HCT116 (cell line): ENCODE results near the gene KTN1. TPM values are rescaled to one million over a fixed set of nuclear protein-coding genes. Genes with fewer than 3 reads are reported as not detected.

Source experiments
- ATAC-seq: fragments of 200-7000 bp; cut with Tn5 transposase; 2 replicates; pipeline ENCODE4 v1.9.1; 2020; ENCODE audit warnings: mild to moderate bottlenecking, moderate library complexity
- BruUV-seq: library from RNA; stranded (reverse); fragments of 400-500 nt; replicated peaks from 2 replicates; lab custom pipeline; 2021; lab: Mats Ljungman, UMichigan
- CTCF ChIA-PET: fragments of 300-600 bp; sonication (Branson Sonifier 250); formaldehyde crosslinking; loops from one replicate; lab custom pipeline; 2021; ENCODE audit warnings: antibody characterized with exemption; lab: Charles Lee
- POLR2A ChIA-PET: fragments of 300-600, 350-600 bp; sonication (Branson Sonifier 250); formaldehyde crosslinking; loops from one replicate; lab custom pipeline; 2021; ENCODE audit warnings: antibody characterized with exemption; lab: Charles Lee
- RAD21 ChIA-PET, 2 experiments: fragments of 300-600 bp; sonication (Branson Sonifier 250); formaldehyde crosslinking; loops; one replicate each; lab custom pipeline; 2023; ENCODE audit warnings: low total read pairs in 2 of 2; ENCODE audit not compliant: uncharacterized antibody in 2 of 2, unreplicated experiment in 2 of 2, low non-redundant PET in 1 of 2; lab: Charles Lee
- DNase-seq: peaks from one replicate; pipeline ENCODE4 v3.0.0-alpha.2; 2010; ENCODE audit warnings: low read depth, low spot score
- H2AFZ ChIP-seq: fragments of 200-600 bp; shearing (Covaris generic), sonication (generic); 2 replicates; pipeline ENCODE4 v1.6.1; 2017; ENCODE audit warnings: low read depth, mixed run types, mixed read lengths, antibody characterized with exemption, low read length; ENCODE audit not compliant: poor library complexity, severe bottlenecking
- H3K27ac ChIP-seq: 2 replicates; pipeline ENCODE4 v1.5.1; 2012; ENCODE audit warnings: low read depth, low read length
- H3K27me3 ChIP-seq: fragments of 200-600 bp; sonication (generic); 2 replicates; pipeline ENCODE4 v1.6.1; 2016; ENCODE audit warnings: mixed run types, low read length, mixed read lengths; ENCODE audit not compliant: insufficient read depth
- H3K36me3 ChIP-seq, 2 experiments: fragments of 200-500 bp in 1 of 2; fragments of 200-600 bp in 1 of 2; sonication (Bioruptor generic) in 1 of 2; sonication (generic) in 1 of 2; 2 replicates each; pipeline versions ENCODE4 v1.5.1 to v1.6.1; 2014 to 2016; ENCODE audit warnings: low read length in 2 of 2, inconsistent platforms in 1 of 2, mixed read lengths in 1 of 2, mixed run types in 1 of 2; ENCODE audit not compliant: insufficient read depth in 2 of 2, control insufficient read depth in 1 of 2
- H3K4me1 ChIP-seq, 2 experiments: fragments of 200-600 bp in 1 of 2; sonication (generic) in 1 of 2; 2 replicates each; pipeline versions ENCODE4 v1.5.1 to v1.6.1; 2012 to 2017; ENCODE audit warnings: low read length in 2 of 2, inconsistent platforms in 1 of 2, mild to moderate bottlenecking in 1 of 2, mixed read lengths in 1 of 2, mixed run types in 1 of 2, moderate library complexity in 1 of 2; ENCODE audit not compliant: insufficient read depth in 2 of 2, control insufficient read depth in 1 of 2
- H3K4me2 ChIP-seq: fragments of 200-600 bp; sonication (generic); 2 replicates; pipeline ENCODE4 v1.6.1; 2017; ENCODE audit warnings: mixed run types, low read length, mixed read lengths
- H3K4me3 ChIP-seq, 2 experiments: fragments of 200-600 bp in 1 of 2; sonication (generic) in 1 of 2; replicated peaks in 1 of 2; 2 replicates each; pipeline ENCODE4 v1.5.1; 2011 to 2016; ENCODE audit warnings: low read length in 2 of 2, control low read depth in 1 of 2, low read depth in 1 of 2, mild to moderate bottlenecking in 1 of 2, mixed read lengths in 1 of 2, mixed run types in 1 of 2
- H3K79me2 ChIP-seq: fragments of 200-600 bp; sonication (generic); 2 replicates; pipeline ENCODE4 v1.6.1; 2017; ENCODE audit warnings: mild to moderate bottlenecking, mixed run types, low read length, moderate library complexity, mixed read lengths; ENCODE audit not compliant: insufficient read depth
- H3K9ac ChIP-seq: fragments of 200-600 bp; sonication (generic); 2 replicates; pipeline ENCODE4 v1.6.1; 2016; ENCODE audit warnings: low read length, mixed read lengths
- H3K9me2 ChIP-seq: fragments of 200-600 bp; sonication (generic), shearing (Covaris generic); 2 replicates; pipeline ENCODE4 v1.6.1; 2017; ENCODE audit warnings: mixed run types, mild to moderate bottlenecking, moderate library complexity; ENCODE audit not compliant: insufficient read depth
- H3K9me3 ChIP-seq, 2 experiments: fragments of 200-500 bp in 1 of 2; fragments of 200-600 bp in 1 of 2; sonication (Bioruptor generic) in 1 of 2; sonication (generic) in 1 of 2; 2 replicates each; pipeline ENCODE4 v1.6.1; 2014 to 2017; ENCODE audit warnings: low read length in 2 of 2, mixed read lengths in 2 of 2, inconsistent platforms in 1 of 2, low read depth in 1 of 2, mild to moderate bottlenecking in 1 of 2, mixed run types in 1 of 2, moderate library complexity in 1 of 2; ENCODE audit not compliant: control insufficient read depth in 1 of 2, insufficient read depth in 1 of 2
- H4K20me1 ChIP-seq: fragments of 200-600 bp; sonication (generic), shearing (Covaris generic); 2 replicates; pipeline ENCODE4 v1.6.1; 2017; ENCODE audit warnings: mixed run types, mild to moderate bottlenecking, moderate library complexity; ENCODE audit not compliant: insufficient read depth
- CEBPB ChIP-seq: IDR thresholded peaks from 2 replicates; pipeline ENCODE4 v1.6.1; 2012; ENCODE audit warnings: low read depth
- EGR1 ChIP-seq: IDR thresholded peaks from 2 replicates; pipeline ENCODE4 v1.6.1; 2012; ENCODE audit warnings: low read depth
- ELF1 ChIP-seq: IDR thresholded peaks from 2 replicates; pipeline ENCODE4 v1.6.1; 2012; ENCODE audit warnings: low read depth, borderline replicate concordance
- EZH2 ChIP-seq: fragments of 200-600 bp; sonication (generic); IDR thresholded peaks from 2 replicates; pipeline ENCODE4 v1.6.1; 2017; ENCODE audit warnings: antibody characterized with exemption, mixed run types
- EZH2phosphoT487 ChIP-seq: fragments of 200-600 bp; IDR thresholded peaks from 2 replicates; pipeline ENCODE4 v1.6.1; 2018; ENCODE audit warnings: antibody characterized with exemption, borderline replicate concordance
- FOSL1 ChIP-seq: IDR thresholded peaks from 2 replicates; pipeline ENCODE4 v1.6.1; 2012; ENCODE audit warnings: low read depth
- POLR2AphosphoS5 ChIP-seq: IDR thresholded peaks from 2 replicates; pipeline ENCODE4 v1.6.1; 2011; ENCODE audit warnings: mild to moderate bottlenecking, low read depth, low read length, moderate library complexity
- REST ChIP-seq: IDR thresholded peaks from 2 replicates; pipeline ENCODE4 v1.6.1; 2012; ENCODE audit warnings: low read depth
- SIN3A ChIP-seq: IDR thresholded peaks from 2 replicates; pipeline ENCODE4 v1.6.1; 2012; ENCODE audit warnings: low read depth
- SP1 ChIP-seq: IDR thresholded peaks from 2 replicates; pipeline ENCODE4 v1.6.1; 2012; ENCODE audit warnings: low read depth
- YY1 ChIP-seq: IDR thresholded peaks from 2 replicates; pipeline ENCODE4 v1.6.1; 2011; ENCODE audit warnings: low read length, low read depth, moderate library complexity, mild to moderate bottlenecking; ENCODE audit not compliant: insufficient replicate concordance; ENCODE audit errors: extremely low read depth
- ZFX ChIP-seq: fragments of 450-650 bp; IDR thresholded peaks from 2 replicates; pipeline ENCODE4 v1.6.1; 2017
- ZNF274 ChIP-seq: fragments of 200-500 bp; sonication (Bioruptor generic); IDR thresholded peaks from 2 replicates; pipeline ENCODE4 v1.6.1; 2014; ENCODE audit warnings: mild to moderate bottlenecking, low read depth, low read length, inconsistent platforms
- intact Hi-C: fragments of 100-400 bp; cut with micrococcal nuclease; formaldehyde crosslinking; loops from 2 replicates; pipeline ENCODE4 v1.10.0; 2022
- total RNA-seq: library from RNA; stranded (reverse); gene quantifications from one replicate; pipeline ENCODE4 v1.2.1, GENCODE V29; 2021; ENCODE audit not compliant: unreplicated experiment
- TF ChIP-seq, protein P1 (sequence below): IDR thresholded peaks from 2 replicates; pipeline ENCODE4 v1.6.1; 2011; ENCODE audit warnings: mild to moderate bottlenecking, low read length, moderate library complexity; ENCODE audit not compliant: insufficient replicate concordance; ENCODE audit errors: extremely low read depth

Gene KTN1
- total RNA-seq, 1 experiment from 2014 or later: 105 TPM

DNA sequence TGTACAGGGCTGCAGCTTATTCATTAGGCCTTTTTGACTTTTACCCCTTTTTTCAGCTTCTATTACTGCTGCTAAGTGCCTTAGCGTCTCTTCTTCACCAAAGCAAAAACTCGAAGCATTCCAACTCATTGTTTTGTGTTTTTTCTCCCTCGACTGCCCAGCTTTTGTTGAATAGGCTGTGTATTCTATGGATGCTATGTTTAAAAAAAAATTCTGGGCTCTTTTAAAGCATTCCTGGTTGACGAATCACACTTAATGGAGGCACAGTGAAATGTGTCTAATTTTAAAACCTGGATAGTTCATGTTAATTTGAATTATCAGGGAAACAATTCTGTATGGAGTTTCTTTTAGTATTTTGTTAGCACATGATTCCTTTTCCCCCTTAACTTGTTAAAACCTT, 29.7 kb downstream of the KTN1 start:
- peak overlapping the region in 1 of 2 experiments; percentile 13; a peak in 1 of 4 replicates for H3K4me3 ChIP-seq
- peaks cover 0 to 9% of the 10 kb centered on the region in 2 experiments; a peak in 2 of 4 replicates for H3K36me3 ChIP-seq
- peaks cover 59 to 67% of the 10 kb centered on the region in 2 experiments for H3K4me1 ChIP-seq
- DNase-seq (no peak), ATAC-seq (peak; percentile 69)
- H3K27me3 ChIP-seq: no peaks in the 10 kb centered on the region
- no peak overlapping the region for H2AFZ ChIP-seq
- peak overlapping the region; percentile 10; the same call in 1 of the 2 replicates for H3K9ac ChIP-seq
- ChIA-PET POLR2A (interaction anchor here (1.2 kb wide), 1 partner anchor 11 kb away, joined by 3 read pairs; no protein-coding TSS in a partner anchor), RAD21 (no interaction called here), CTCF (no interaction called here)
- no peaks in the 10 kb centered on the region for H3K9me3 ChIP-seq
- H3K27ac ChIP-seq: peak overlapping the region; percentile 21; the same call in 1 of the 2 replicates
- no TSS peak for BruUV-seq
- H3K79me2 ChIP-seq: peaks cover 100% of the 10 kb centered on the region
- intact Hi-C loops: no loop called here
- H3K4me2 ChIP-seq: peak overlapping the region; percentile 65
- no peaks in the 10 kb centered on the region for H3K9me2 ChIP-seq
- TF ChIP-seq FOSL1: 0 out of 2 replicates have a peak, but pooled peaks have one; percentile 13
- no peak for TF ChIP-seq CEBPB
- H4K20me1 ChIP-seq: 0 out of 2 replicates have a peak, but pooled peaks cover 4% of the 10 kb centered on the region

GRCh38 chr14:55610713-55611370, 30.8 kb downstream of the KTN1 start:
- Histone ChIP-seq H3K9ac (no peak overlapping the region), H3K9me3 (no peaks in the 10 kb centered on the region), H3K4me3 (no peak overlapping the region), H4K20me1 (0 out of 2 replicates have a peak, but pooled peaks cover 3% of the 10 kb centered on the region), H3K36me3 (peaks cover 3 to 11% of the 10 kb centered on the region in 2 experiments; a peak in 2 of 4 replicates), H3K27ac (no peak overlapping the region), H3K4me2 (no peak overlapping the region), H2AFZ (no peak overlapping the region), H3K9me2 (no peaks in the 10 kb centered on the region)
- no TSS peak for BruUV-seq
- POLR2A ChIA-PET: no interaction called here
- RAD21 ChIA-PET: no interaction called here
- no peak for ATAC-seq
- CTCF ChIA-PET: no interaction called here
- DNase-seq: no peak
- intact Hi-C loops: no loop called here
- TF ChIP-seq ZFX: no peak
- TF ChIP-seq SIN3A: no peak
- no peak for TF ChIP-seq SP1
- TF ChIP-seq, protein P1, sequence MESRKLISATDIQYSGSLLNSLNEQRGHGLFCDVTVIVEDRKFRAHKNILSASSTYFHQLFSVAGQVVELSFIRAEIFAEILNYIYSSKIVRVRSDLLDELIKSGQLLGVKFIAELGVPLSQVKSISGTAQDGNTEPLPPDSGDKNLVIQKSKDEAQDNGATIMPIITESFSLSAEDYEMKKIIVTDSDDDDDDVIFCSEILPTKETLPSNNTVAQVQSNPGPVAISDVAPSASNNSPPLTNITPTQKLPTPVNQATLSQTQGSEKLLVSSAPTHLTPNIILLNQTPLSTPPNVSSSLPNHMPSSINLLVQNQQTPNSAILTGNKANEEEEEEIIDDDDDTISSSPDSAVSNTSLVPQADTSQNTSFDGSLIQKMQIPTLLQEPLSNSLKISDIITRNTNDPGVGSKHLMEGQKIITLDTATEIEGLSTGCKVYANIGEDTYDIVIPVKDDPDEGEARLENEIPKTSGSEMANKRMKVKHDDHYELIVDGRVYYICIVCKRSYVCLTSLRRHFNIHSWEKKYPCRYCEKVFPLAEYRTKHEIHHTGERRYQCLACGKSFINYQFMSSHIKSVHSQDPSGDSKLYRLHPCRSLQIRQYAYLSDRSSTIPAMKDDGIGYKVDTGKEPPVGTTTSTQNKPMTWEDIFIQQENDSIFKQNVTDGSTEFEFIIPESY: no peak
- no peak for TF ChIP-seq YY1
- no peak for TF ChIP-seq EZH2
- no peak for TF ChIP-seq POLR2AphosphoS5
- TF ChIP-seq ELF1: no peak
- no peak for TF ChIP-seq REST
- no peak for TF ChIP-seq ZNF274
- no peak for TF ChIP-seq EZH2phosphoT487
- TF ChIP-seq EGR1: no peak
- no peak for TF ChIP-seq CEBPB
- TF ChIP-seq, all 23 proteins: peak for 0
- H3K79me2 ChIP-seq: peaks cover 100% of the 10 kb centered on the region
- H3K27me3 ChIP-seq: no peaks in the 10 kb centered on the region
- H3K4me1 ChIP-seq: peaks cover 47 to 56% of the 10 kb centered on the region in 2 experiments
